Activated CD4-positive, alpha-beta T cell treated with anti-CD3 and anti-CD28 coated beads, Interleukin-2, amount 50 U/mL, for 4 hours (primary cell): ENCODE data around the gene RGS6.
A peak's percentile ranks its signal among the peaks of the same experiment; 100 is the strongest.

Experiments
- DNase-seq, 2 experiments: peaks; one replicate each; pipeline ENCODE4 v3.0.0-alpha.2; 2020

RGS6 gene

GRCh38 chr14:72017290-72017689 lies 85.1 kb downstream of the RGS6 start:
- DNase-seq, result no peak

GRCh38 chr14:72023128-72024042 lies 91.2 kb downstream of the RGS6 start:
- DNase-seq, result no peak

GRCh38 chr14:72024043-72024407 lies 91.8 kb downstream of the RGS6 start:
- peak in 1 of 2 experiments; percentile 1 for DNase-seq

GRCh38 chr14:72024504-72024903 lies 92.3 kb downstream of the RGS6 start:
- DNase-seq, result no peak

- DNase-seq, result no peak
Measured at GRCh38 chr14:72026536-72026935, 94.3 kb downstream of the RGS6 start.

- no peak for DNase-seq
Measured at GRCh38 chr14:72027061-72027460, 94.8 kb downstream of the RGS6 start.

- no peak for DNase-seq
Measured at GRCh38 chr14:72033365-72033764, 101.1 kb downstream of the RGS6 start.

- no peak for DNase-seq
Measured at GRCh38 chr14:72040528-72040927, 108.3 kb downstream of the RGS6 start.

GRCh38 chr14:72045271-72045670 lies 113.0 kb downstream of the RGS6 start:
- DNase-seq, result no peak

- DNase-seq, result no peak
Measured at GRCh38 chr14:72045885-72046284, 113.7 kb downstream of the RGS6 start.

- DNase-seq, result no peak
Measured at GRCh38 chr14:72049462-72049861, 117.2 kb downstream of the RGS6 start.

- DNase-seq, result no peak
Measured at GRCh38 chr14:72052356-72052755, 120.1 kb downstream of the RGS6 start.

- DNase-seq, result no peak
Measured at GRCh38 chr14:72053651-72054050, 121.4 kb downstream of the RGS6 start.

- DNase-seq, result no peak
Measured at GRCh38 chr14:72054911-72055310, 122.7 kb downstream of the RGS6 start.

GRCh38 chr14:72057701-72058285 lies 125.6 kb downstream of the RGS6 start:
- no peak for DNase-seq

- no peak for DNase-seq
Measured at GRCh38 chr14:72060460-72060859, 128.2 kb downstream of the RGS6 start.

GRCh38 chr14:72060917-72061316 lies 128.7 kb downstream of the RGS6 start:
- no peak for DNase-seq

- no peak for DNase-seq
Measured at GRCh38 chr14:72061718-72062117, 129.5 kb downstream of the RGS6 start.

- DNase-seq, result no peak
Measured at GRCh38 chr14:72063761-72064282, 131.6 kb downstream of the RGS6 start.

- DNase-seq, result no peak
Measured at GRCh38 chr14:72064501-72064900, 132.3 kb downstream of the RGS6 start.

GRCh38 chr14:72070458-72070857 lies 138.2 kb downstream of the RGS6 start:
- DNase-seq, result no peak

GRCh38 chr14:72075649-72076334 lies 143.6 kb downstream of the RGS6 start:
- no peak for DNase-seq

GRCh38 chr14:72081137-72081536 lies 148.9 kb downstream of the RGS6 start:
- no peak for DNase-seq

- DNase-seq, result no peak
Measured at GRCh38 chr14:72084935-72085334, 152.7 kb downstream of the RGS6 start.
